GM18526 (cell line): Measurements from ENCODE around the gene ATP6V1F.
A peak's percentile ranks its signal among the peaks of the same experiment; 100 is the strongest.

Experiments used
- POLR2A ChIP-seq: IDR thresholded peaks from 3 replicates; pipeline ENCODE4 v1.6.1; 2011; ENCODE audit not compliant: insufficient read length; ENCODE audit errors: extremely low read depth

The ATP6V1F gene, protein sequence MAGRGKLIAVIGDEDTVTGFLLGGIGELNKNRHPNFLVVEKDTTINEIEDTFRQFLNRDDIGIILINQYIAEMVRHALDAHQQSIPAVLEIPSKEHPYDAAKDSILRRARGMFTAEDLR

DNA sequence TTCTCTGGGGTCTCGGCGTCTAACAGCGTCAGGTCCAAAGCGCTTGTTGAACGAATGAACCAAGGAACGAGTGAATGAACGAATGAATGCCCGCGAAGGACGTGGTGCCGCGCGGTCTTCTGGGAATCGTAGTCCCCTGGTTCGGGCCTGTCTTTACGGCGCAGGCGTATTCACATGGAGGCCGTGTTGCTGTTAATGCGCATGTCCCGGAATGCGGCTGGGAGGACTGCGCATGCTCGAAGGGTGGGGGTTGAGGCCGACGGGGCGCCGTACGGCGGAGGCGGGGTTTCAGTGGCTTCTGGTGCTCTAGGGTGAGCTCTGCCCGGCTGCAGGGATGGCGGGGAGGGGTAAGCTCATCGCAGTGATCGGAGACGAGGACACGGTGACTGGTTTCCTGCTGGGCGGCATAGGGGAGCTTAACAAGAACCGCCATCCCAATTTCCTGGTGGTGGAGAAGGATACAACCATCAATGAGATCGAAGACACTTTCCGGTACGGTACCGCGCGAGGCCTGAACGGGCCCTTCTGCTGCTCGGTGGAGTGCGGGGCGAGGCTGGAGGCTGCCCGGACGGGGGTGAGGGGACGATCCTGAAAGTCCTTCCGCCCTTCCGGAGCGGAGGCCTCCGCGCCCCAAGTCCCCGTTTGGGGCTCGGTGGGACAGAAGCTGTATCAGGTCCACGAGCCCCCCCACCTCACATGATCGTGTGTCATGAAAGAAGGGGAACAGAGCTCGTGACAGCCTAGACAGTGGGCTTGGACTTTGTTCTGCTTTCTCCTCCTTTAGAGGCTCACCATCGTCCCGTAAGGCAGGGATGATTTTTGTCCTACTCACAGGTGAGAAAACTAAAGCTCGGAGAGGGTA is at the start of gene ATP6V1F:
TSS of gene ATP6V1F (plus strand) at position 286 of the 862 bp plus-strand sequence. CDS start at position 335, 49 bp downstream.
- peak; percentile 83 for TF ChIP-seq POLR2A

DNA sequence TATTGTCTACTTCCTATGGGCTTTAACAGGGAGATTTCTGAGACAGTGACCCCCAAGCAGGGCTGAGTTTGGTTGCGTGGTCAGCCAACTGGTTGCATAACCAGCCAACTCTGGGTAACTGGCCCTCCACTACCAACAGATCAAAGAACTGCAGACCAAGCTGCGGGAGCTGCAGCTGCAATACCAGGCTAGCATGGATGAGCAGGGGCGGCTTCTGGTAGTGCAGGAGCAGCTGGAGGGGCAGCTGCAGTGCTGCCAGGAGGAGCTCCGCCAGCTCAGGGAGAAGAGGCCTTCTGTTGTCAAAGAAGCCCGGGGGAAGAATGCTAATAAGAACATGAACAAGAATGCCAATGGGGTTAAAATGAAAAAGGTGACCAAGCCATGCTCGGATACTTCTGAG is 48.2 kb upstream of the ATP6V1F start:
- TF ChIP-seq POLR2A: no peak

DNA sequence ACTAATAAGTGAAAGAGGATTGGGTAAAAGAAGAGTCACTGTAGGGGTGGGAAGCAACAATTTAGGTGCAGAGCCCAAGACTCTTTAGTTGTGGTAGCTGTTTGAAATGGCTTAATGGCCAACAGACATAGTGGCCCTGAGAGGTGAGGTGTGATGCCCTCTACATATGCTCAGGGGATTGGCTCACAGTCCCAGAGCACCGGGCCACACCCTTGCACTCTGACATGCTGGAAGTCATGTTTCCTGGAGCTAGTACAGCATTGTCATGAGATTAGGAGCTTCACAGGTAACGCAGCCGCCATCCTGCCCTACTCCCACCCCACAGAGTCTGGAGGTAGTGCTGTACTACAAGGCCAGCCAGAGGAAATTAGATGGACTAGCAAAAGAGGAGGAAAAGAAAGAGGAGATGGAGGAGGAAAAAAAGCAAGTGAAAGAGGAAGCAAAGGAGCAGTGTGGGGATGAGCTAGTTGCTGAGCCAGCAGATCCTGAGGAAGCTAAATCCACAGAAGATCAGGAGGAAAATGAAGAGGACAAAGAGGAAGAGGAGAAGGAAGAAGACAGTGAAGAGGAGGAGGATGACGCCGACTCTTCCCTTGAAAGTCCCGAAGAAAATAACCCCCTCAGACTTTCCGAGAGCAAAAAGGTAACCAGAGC is 47.2 kb upstream of the ATP6V1F start:
- no peak for TF ChIP-seq POLR2A

DNA sequence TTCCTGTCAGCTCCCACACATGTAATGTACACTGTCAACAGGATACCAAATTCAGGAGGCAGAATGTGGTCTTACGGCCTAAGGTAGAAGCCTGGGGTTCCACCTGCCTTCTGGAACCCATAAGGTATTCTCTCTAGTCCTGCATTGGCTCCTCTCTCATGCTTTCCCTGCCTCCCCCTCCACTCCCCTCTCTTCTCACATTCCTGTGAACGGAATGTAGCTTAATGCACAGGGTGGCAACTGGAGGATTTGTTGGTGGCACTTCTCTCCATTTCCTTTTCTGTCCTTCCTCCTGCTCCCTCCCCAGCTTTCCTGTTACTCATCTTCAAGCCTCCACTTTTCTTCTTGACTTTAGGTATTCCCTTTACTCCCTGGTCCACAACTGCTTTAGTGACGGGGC is 44.0 kb upstream of the ATP6V1F start:
- no peak for TF ChIP-seq POLR2A

DNA sequence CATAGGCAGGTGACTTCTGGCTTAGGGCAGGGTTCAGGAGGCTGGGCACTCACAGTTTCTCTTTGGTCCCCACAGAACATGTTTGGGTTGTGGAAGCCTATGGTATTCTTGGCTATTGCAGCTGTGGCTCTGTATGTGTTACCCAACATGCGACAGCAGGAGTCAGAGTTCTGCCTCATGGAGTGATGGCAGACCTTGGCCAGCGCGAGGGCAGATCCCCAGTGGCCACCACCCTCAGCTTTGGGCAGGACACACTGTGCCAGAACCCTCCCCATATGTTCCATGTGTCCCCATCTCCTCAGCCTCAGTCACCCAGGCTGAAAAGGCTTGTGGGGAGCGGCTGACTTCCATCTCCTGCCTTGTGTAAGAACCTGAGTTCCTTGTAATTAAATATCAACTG is 40.9 kb upstream of the ATP6V1F start:
- no peak for TF ChIP-seq POLR2A

DNA sequence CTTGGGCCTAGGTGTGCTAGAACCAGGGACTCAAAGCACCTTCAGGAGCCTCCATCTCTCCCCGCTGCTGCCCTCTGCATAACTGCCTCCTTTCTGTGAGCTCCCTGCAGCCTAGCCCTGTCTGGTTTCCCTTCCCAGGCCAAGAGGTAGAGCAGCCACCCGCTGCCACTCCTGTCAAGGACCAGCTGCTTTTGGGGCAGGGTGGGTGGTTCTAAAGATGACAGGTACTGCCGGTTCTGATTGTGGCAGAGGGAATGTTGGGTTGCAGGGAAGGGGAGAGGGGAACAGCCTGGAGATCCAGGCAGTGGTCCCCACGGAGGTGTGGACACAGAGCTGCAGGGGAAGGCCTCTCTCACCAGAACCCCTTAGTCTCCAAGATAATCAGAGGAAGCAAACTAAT is 36.1 kb upstream of the ATP6V1F start:
- no peak for TF ChIP-seq POLR2A

DNA sequence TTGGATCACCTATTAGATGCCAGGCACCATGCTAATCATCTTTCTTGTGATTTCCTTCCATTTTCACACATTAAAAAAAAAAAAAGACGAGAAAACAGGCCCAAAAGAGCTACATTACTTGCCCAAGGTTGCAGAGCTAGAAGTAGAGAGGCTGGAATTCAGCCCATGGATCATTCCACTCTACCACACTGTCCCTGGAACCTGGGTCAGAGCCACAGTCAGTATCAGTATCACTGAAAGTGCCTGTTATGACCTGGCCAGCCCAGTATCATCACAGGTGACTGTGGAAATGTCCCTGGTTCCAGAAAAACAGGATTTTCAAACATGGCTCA is 35.8 kb upstream of the ATP6V1F start:
- no peak for TF ChIP-seq POLR2A

DNA sequence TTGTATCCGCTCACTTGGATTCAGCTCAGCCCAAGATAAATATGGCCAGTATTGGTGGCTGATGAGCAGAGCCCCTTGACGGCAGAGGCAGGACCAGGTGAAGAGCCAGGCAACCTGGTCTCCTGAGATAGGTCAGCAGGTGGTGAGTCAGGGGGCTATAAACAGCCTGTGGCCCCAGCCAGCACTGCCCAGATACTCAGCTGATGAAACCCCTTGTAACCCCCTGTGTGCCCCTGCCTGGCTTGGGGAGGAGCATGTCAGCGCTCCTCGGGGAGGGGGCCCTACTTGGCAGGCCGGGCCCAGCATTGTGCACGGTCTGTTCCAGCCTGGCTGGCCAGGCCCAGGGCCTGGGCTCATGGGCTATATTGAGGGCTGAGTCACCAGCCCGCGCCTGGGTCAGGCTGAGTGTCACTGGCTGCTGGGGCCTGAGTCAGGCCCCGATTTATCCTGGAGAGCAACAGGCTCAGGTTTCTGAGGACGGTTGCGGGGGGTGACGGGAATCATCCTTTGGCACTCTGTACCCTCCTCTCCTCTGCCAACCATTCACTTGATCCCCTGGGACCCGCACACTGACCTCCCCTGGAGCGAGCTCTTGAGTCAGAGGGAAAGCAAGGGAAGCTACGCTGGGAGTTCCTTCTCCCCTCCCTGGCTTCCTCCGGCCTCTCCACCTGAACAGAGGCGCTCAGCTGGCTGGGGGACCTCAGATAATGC is 35.3 kb upstream of the ATP6V1F start:
- TF ChIP-seq POLR2A: no peak

DNA sequence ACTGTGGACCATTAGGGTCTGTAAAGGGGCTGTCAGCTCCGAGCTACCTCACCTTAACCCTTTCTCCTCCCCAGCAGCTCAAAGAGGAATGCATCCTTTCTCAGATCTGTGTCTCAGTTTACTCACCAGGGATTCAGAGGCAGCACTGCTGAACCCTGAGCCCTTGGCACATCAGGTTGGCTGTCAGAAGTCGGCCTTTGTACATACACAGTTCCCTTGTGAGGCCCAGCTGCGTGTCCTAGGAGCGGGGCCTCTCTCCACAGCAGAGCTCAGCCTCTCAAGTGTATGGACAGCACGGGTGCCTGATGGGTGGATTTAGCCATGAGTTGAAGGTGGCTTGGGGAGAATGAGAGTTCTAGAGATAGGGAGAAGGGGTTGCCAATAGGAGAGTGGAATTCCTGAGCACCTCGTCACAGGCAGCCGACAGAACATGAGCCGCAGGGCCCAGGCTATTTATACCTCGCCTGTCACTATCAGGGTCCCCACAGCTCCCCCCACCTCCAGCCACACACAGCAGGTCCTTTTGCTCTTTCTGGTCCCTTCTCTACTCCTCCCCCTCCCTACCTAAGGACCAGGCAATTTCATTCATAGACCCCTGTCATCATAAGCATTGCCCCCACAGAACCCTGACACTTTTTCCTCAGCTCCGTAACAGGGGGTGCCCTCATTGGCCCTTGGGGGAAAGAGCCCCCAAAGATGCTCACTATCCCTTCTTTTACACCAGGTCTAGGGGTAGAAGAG is 34.5 kb upstream of the ATP6V1F start:
- no peak for TF ChIP-seq POLR2A

DNA sequence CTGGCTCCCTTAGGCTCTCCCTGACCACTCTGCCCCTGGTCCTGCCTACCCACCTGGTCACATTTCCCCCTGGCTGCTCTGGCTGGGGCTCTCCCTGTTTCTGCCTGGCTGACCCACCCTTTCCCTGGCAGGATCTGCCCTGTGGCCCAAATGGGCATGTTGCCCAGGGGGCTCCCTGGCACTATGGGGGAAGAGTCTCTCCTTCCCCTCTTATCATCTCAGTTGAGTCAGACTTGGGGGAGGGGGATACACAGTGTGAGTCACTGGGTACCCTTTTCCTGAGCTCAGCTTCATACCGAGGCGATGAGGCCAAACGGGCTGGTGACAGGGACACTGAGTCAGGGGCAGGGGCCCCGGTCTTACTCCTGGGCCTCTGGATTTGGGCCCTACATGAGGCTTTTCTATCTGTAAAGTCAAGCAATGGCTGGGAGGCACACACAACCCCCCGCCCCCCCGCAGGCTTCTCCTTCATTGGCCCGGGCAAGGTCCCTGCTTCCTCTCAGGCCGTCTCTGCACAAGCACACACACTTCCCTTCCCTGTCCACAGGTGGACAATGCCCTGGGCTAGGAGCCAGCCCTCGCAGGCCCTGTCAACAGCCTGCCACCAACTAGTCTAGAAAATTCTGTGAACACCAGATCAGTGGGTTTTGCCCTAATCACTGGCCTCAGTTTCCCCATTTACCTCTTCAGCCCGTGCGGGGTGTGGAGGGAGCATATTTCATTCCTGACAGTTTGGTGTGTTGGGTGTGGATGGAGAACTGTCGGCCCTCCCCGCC is 33.1 kb upstream of the ATP6V1F start:
- no peak for TF ChIP-seq POLR2A

DNA sequence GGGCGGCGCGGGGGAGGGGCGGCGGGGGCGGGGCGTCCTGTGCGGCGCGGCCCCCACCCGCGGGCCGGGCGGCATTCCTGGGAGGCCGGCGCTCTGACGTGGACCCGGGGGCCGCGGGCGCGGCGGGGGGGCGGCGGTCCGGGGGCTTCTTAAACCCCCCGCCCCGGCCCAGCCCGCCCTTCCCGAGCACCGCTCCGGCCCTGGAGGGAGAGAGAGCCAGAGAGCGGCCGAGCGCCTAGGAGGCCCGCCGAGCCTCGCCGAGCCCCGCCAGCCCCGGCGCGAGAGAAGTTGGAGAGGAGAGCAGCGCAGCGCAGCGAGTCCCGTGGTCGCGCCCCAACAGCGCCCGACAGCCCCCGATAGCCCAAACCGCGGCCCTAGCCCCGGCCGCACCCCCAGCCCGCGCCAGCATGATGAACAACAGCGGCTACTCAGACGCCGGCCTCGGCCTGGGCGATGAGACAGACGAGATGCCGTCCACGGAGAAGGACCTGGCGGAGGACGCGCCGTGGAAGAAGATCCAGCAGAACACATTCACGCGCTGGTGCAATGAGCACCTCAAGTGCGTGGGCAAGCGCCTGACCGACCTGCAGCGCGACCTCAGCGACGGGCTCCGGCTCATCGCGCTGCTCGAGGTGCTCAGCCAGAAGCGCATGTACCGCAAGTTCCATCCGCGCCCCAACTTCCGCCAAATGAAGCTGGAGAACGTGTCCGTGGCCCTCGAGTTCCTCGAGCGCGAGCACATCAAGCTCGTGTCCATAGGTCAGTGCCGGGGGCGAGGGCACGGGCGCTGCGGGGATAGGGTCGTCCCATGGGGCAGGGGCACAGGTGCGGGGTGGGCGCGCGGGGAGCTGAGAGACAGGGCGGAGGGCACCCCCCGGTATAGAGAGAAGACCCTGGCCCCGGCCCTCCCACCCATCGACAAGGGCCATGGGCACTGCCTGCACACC is 32.2 kb upstream of the ATP6V1F start, which contains the start of gene FLNC:
TSS of gene FLNC (plus strand) at position 176 of the 947 bp plus-strand sequence. CDS start at position 408, 232 bp downstream.
- no peak for TF ChIP-seq POLR2A

DNA sequence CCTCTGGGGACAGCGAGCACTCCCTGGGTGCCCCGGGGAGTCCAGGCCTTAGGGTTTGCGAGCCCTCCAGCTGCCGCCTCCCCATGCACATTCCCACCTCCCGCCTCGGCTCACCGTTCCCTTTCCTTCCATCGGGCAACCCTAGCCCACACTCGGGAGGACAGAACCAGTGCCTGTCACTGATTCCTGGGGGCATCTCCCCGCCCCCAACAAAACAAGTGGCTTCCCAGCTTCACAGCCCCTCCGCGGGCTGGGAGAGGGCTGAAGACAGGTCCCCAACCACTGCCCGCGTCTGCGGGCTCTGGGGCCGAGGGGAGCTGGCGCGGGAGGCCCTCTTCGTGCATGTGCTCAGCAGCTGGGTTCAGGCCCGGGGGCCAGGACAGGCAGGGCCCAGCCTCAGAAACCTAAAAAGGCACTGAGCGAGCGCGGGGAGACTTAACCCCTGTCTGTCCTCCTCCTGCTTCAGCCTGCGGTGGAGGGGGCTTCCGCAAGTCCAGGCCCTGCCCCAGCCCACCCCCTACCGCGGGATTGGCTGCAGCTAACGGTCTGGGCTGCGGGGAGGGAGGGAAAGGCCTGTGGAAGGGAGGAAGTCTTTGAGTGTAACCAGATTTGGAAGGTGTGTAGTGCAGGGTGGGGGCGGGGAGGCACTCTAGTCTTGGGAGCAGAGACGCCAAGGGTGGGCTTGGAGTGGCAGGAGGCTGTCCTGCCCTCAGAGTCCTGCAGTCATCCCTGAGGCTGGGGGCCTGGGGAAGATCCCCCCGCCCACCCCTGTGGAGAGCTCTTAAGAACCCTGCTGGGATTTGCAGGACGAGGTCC is 31.3 kb upstream of the ATP6V1F start:
- no peak for TF ChIP-seq POLR2A
